Measurements from ENCODE around the gene RAP1A. TPM values are rescaled to one million over a fixed set of nuclear protein-coding genes. Genes with fewer than 3 reads are reported as not detected.

RAP1A gene
- total RNA-seq, 1 experiment from 2014 or later: 37.1 TPM

DNA sequence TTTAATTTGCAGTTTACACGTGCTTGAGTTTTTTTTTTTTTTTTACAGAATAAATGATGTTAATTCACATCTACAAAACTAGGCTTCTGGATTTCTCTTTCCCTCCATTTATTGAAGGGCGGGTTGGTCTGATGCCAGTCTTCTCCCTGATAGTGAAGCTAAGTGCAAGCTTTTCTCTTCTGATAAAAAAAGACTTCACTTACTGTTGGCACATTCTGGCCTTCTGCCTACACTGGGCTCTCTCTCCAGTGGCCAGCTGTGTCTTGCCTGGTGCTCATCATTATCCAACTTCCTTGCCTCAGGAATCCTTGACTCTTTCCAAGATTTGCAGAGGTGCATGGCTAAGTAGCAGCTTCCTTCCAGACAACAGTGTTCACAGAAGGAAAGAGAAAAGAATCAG lies 7.6 kb upstream of the RAP1A start:
- in situ Hi-C loops (cut with HindIII; ENCODE audit: low pct_unique_long_range_greater_than_20kb, low sequenced_read_pairs) (no loop called here), intact Hi-C loops (cut with micrococcal nuclease; ENCODE audit: unreplicated experiment) (no loop called here)
- ChIA-PET POLR2A (no interaction called here), CTCF (no interaction called here)
- Histone ChIP-seq H3K4me3 (ENCODE audit: low read depth in 2 of 2, low read length in 2 of 2) (no peak overlapping the region), H3K36me3 (ENCODE audit: control insufficient read depth, insufficient read depth, low read length) (no peaks in the 10 kb centered on the region), H3K4me1 (ENCODE audit: control insufficient read depth, insufficient read depth, low read length) (no peaks in the 10 kb centered on the region), H3K27me3 (ENCODE audit: control insufficient read depth, insufficient read depth, low read length) (no peaks in the 10 kb centered on the region; the same call in 1 of the 2 replicates), H3K27ac (ENCODE audit: low read length) (no peak overlapping the region), H3K9me3 (ENCODE audit: control insufficient read depth, insufficient read depth, low read depth, low read length) (no peaks in the 10 kb centered on the region)
- no peak for ATAC-seq
- BruUV-seq (replicated peaks): no TSS peak
- no peak for DNase-seq (ENCODE audit: low read depth, low spot score)
- no peak for TF ChIP-seq POLR2AphosphoS5 (IDR thresholded peaks at IDR 0.05; ENCODE audit: low read depth, low read length)
- TF ChIP-seq, protein P1, sequence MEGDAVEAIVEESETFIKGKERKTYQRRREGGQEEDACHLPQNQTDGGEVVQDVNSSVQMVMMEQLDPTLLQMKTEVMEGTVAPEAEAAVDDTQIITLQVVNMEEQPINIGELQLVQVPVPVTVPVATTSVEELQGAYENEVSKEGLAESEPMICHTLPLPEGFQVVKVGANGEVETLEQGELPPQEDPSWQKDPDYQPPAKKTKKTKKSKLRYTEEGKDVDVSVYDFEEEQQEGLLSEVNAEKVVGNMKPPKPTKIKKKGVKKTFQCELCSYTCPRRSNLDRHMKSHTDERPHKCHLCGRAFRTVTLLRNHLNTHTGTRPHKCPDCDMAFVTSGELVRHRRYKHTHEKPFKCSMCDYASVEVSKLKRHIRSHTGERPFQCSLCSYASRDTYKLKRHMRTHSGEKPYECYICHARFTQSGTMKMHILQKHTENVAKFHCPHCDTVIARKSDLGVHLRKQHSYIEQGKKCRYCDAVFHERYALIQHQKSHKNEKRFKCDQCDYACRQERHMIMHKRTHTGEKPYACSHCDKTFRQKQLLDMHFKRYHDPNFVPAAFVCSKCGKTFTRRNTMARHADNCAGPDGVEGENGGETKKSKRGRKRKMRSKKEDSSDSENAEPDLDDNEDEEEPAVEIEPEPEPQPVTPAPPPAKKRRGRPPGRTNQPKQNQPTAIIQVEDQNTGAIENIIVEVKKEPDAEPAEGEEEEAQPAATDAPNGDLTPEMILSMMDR (IDR thresholded peaks at IDR 0.05): no peak
- TF ChIP-seq SIN3A (IDR thresholded peaks at IDR 0.05; ENCODE audit: borderline replicate concordance, insufficient read depth, low read depth, low read length): no peak
- no peak for TF ChIP-seq TCF7L2 (IDR thresholded peaks at IDR 0.05; ENCODE audit: low read depth, low read length)
- TF ChIP-seq, protein P2, sequence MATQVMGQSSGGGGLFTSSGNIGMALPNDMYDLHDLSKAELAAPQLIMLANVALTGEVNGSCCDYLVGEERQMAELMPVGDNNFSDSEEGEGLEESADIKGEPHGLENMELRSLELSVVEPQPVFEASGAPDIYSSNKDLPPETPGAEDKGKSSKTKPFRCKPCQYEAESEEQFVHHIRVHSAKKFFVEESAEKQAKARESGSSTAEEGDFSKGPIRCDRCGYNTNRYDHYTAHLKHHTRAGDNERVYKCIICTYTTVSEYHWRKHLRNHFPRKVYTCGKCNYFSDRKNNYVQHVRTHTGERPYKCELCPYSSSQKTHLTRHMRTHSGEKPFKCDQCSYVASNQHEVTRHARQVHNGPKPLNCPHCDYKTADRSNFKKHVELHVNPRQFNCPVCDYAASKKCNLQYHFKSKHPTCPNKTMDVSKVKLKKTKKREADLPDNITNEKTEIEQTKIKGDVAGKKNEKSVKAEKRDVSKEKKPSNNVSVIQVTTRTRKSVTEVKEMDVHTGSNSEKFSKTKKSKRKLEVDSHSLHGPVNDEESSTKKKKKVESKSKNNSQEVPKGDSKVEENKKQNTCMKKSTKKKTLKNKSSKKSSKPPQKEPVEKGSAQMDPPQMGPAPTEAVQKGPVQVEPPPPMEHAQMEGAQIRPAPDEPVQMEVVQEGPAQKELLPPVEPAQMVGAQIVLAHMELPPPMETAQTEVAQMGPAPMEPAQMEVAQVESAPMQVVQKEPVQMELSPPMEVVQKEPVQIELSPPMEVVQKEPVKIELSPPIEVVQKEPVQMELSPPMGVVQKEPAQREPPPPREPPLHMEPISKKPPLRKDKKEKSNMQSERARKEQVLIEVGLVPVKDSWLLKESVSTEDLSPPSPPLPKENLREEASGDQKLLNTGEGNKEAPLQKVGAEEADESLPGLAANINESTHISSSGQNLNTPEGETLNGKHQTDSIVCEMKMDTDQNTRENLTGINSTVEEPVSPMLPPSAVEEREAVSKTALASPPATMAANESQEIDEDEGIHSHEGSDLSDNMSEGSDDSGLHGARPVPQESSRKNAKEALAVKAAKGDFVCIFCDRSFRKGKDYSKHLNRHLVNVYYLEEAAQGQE (IDR thresholded peaks at IDR 0.05; ENCODE audit: insufficient read depth in 1 of 2, low read depth in 2 of 2, low read length in 1 of 2): no peak

DNA sequence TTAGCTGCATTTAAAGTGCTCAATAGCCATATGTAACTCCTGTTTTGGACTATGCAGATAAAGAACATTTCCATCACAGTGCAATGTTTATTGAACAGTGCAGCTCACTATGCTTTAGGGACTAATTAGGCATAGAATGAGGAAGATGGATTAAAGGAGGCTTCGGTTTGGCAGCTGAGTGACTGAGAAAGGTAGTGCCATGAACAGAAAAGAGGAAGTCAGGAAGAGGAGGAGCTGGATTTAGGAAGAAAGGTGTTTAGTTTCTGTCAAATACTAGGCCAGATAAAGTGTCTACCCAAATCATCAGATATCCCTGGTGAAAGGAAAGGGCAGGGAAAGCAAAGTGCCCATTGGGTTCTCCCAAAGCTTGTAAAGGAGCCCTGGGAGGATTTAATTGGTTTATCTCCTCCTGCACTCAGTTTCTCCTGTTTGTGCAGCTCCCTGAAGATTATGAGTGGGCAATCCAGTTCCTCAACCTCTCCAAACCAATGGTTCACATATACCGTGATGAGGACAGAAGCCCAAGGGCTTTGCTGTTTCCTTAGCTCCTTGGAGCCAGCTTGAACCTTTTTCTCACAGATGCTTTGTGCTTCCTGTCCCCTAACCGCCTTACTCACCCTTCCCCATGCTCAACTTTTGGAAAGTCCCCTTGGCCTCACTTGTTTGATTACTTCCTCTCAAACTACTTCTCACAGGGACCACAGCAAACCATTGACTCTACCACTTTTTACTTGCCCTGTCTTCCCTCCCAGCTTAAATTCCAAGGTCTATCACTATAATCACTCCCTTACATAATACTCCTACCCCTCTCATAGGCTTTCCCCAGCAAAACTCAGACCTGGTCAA lies 3.5 kb upstream of the RAP1A start:
- H3K36me3 ChIP-seq (ENCODE audit: control insufficient read depth, insufficient read depth, low read length): no peaks in the 10 kb centered on the region; the same call in 1 of the 2 replicates
- BruUV-seq (replicated peaks): no TSS peak
- H3K4me3 ChIP-seq (ENCODE audit: low read depth in 2 of 2, low read length in 2 of 2): no peak overlapping the region
- TF ChIP-seq TCF7L2 (IDR thresholded peaks at IDR 0.05; ENCODE audit: low read depth, low read length) (no peak), POLR2AphosphoS5 (IDR thresholded peaks at IDR 0.05; ENCODE audit: low read depth, low read length) (no peak), SIN3A (IDR thresholded peaks at IDR 0.05; ENCODE audit: borderline replicate concordance, insufficient read depth, low read depth, low read length) (no peak)
- TF ChIP-seq, protein P2 (IDR thresholded peaks at IDR 0.05; ENCODE audit: insufficient read depth in 1 of 2, low read depth in 2 of 2, low read length in 1 of 2): no peak
- TF ChIP-seq, protein P1 (IDR thresholded peaks at IDR 0.05): no peak
- H3K9me3 ChIP-seq (ENCODE audit: control insufficient read depth, insufficient read depth, low read depth, low read length): no peaks in the 10 kb centered on the region
- ChIA-PET CTCF (no interaction called here), POLR2A (no interaction called here)
- no peak overlapping the region for H3K27ac ChIP-seq (ENCODE audit: low read length)
- ATAC-seq: no peak
- DNase-seq (ENCODE audit: low read depth, low spot score): no peak
- H3K4me1 ChIP-seq (ENCODE audit: control insufficient read depth, insufficient read depth, low read length): peaks cover 6% of the 10 kb centered on the region; the same call in 1 of the 2 replicates
- no peaks in the 10 kb centered on the region; the same call in 1 of the 2 replicates for H3K27me3 ChIP-seq (ENCODE audit: control insufficient read depth, insufficient read depth, low read length)
- in situ Hi-C loops (cut with HindIII; ENCODE audit: low pct_unique_long_range_greater_than_20kb, low sequenced_read_pairs) (no loop called here), intact Hi-C loops (cut with micrococcal nuclease; ENCODE audit: unreplicated experiment) (no loop called here)
